GM18909 (cell line): ENCODE data around the gene LAMP2.
A peak's percentile ranks its signal among the peaks of the same experiment; 100 is the strongest.
"Not testable (repeated sequence)": the region's sequence is repeated elsewhere in the genome, so short reads cannot be mapped to it uniquely, and the experiment has no call there.

ENCODE experiments used
- ATAC-seq: cut with Tn5 transposase; IDR thresholded peaks from one replicate; pipeline ENCODE4 v1.9.1; 2021; ENCODE audit warnings: mild to moderate bottlenecking; ENCODE audit not compliant: unreplicated experiment, poor library complexity

Gene LAMP2

GRCh38 chrX:120468825-120469525, at the start of gene LAMP2:
TSS of gene LAMP2 (minus strand) at chrX:120469296. CDS start at chrX:120469169, 127 bp downstream.
- ATAC-seq, result peak; percentile 96

- ATAC-seq, result no peak
Measured at GRCh38 chrX:120517936-120518335, 48.8 kb upstream of the LAMP2 start.

- no peak for ATAC-seq
Measured at GRCh38 chrX:120514236-120514635, 45.1 kb upstream of the LAMP2 start.

GRCh38 chrX:120512627-120513026, 43.5 kb upstream of the LAMP2 start:
- ATAC-seq, result peak; percentile 55

GRCh38 chrX:120512222-120512621, 43.1 kb upstream of the LAMP2 start:
- no peak for ATAC-seq

GRCh38 chrX:120504569-120504968, 35.5 kb upstream of the LAMP2 start:
- ATAC-seq, result no peak

- ATAC-seq, result no peak
Measured at GRCh38 chrX:120499301-120500072, 30.4 kb upstream of the LAMP2 start.

- ATAC-seq, result not testable (repeated sequence)
Measured at GRCh38 chrX:120490119-120490518, 21.0 kb upstream of the LAMP2 start.

GRCh38 chrX:120486786-120487185, 17.7 kb upstream of the LAMP2 start:
- ATAC-seq, result no peak

GRCh38 chrX:120485638-120486520, 16.8 kb upstream of the LAMP2 start:
- peak; percentile 82 for ATAC-seq

- ATAC-seq, result no peak
Measured at GRCh38 chrX:120485315-120485637, 16.2 kb upstream of the LAMP2 start.

GRCh38 chrX:120477453-120477852, 8.4 kb upstream of the LAMP2 start:
- no peak for ATAC-seq

GRCh38 chrX:120476714-120477113, 7.6 kb upstream of the LAMP2 start:
- ATAC-seq, result no peak

GRCh38 chrX:120475447-120475846, 6.4 kb upstream of the LAMP2 start:
- ATAC-seq, result not testable (repeated sequence)

- ATAC-seq, result no peak
Measured at GRCh38 chrX:120474085-120474484, 5.0 kb upstream of the LAMP2 start.

- ATAC-seq, result peak; percentile 8
Measured at GRCh38 chrX:120469657-120470056, 561 bp upstream of the LAMP2 start.

- ATAC-seq, result no peak
Measured at GRCh38 chrX:120468479-120468824, 644 bp downstream of the LAMP2 start.

GRCh38 chrX:120468071-120468470, 1.0 kb downstream of the LAMP2 start:
- no peak for ATAC-seq

- no peak for ATAC-seq
Measured at GRCh38 chrX:120464411-120464810, 4.7 kb downstream of the LAMP2 start.

- ATAC-seq, result no peak
Measured at GRCh38 chrX:120463241-120463640, 5.9 kb downstream of the LAMP2 start.

GRCh38 chrX:120462370-120462769, 6.7 kb downstream of the LAMP2 start:
- ATAC-seq, result no peak
